H7 (cell line): ENCODE measurements around the gene LIPH. TPM values are rescaled to one million over a fixed set of nuclear protein-coding genes. Genes with fewer than 3 reads are reported as not detected.

Experiments
- total RNA-seq: library from RNA; depleted of rRNA; stranded (reverse); fragments of >200 nt; shearing (Covaris generic); gene quantifications from 2 replicates; pipeline ENCODE4 v1.2.3, GENCODE V29; 2014; rRNA removed

Gene LIPH
- total RNA-seq, 1 experiment from 2014 or later = 0.21 TPM

Other genes with a start within 250 kb of the LIPH start
- not detected in 2 replicates for gene MAP3K13, start 189.5 kb downstream of the LIPH start, total RNA-seq
- 9.2 and 11.7 TPM in 2 replicates for gene TMEM41A, start 53.6 kb downstream of the LIPH start, total RNA-seq
- 23.9 and 38.3 TPM in 2 replicates for gene SENP2, start 33.7 kb upstream of the LIPH start, total RNA-seq